Coronary artery (tissue), 2 donors: Measurements from ENCODE around the gene ODAM.
"Not testable (repeated sequence)": the region's sequence is repeated elsewhere in the genome, so short reads cannot be mapped to it uniquely, and the experiment has no call there.

Experiments used
- DNase-seq: peaks from one replicate; pipeline ENCODE4 v3.0.0-alpha.2; 2017; ENCODE audit warnings: low spot score
- H3K27ac ChIP-seq, 2 donors: fragments of 200-600 bp; sonication (generic); one replicate each; pipeline ENCODE4 v1.5.1; 2016 to 2019
- H3K4me3 ChIP-seq: fragments of 200-600 bp; sonication (generic); 2 replicates; pipeline ENCODE4 v1.5.1; 2016; ENCODE audit warnings: mild to moderate bottlenecking, moderate library complexity
- TF ChIP-seq, protein P1 (sequence below): fragments of 200-600 bp; sonication (generic); IDR thresholded peaks from one replicate; pipeline ENCODE4 v1.5.1; 2019; ENCODE audit warnings: antibody characterized with exemption

The ODAM gene

DNA sequence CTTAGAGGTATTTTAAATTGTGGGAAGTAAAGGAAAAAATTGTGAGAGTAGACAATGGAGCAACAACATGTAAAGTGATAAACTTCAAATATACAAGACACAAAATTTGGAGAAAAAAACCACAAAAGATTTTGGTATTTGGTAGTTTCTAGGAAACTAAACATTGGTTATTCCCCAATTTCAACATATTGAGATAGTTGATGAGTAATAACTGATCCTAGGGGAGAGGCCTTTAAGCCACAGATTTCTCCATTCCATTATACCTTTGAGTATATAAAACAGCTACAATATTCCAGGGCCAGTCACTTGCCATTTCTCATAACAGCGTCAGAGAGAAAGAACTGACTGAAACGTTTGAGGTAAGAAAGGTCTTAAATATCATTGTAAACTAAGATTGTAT lies 30.3 kb downstream of the ODAM start, which contains the start of gene FDCSP:
Gene FDCSP, plus strand, starts transcription at position 301 of the 400 bp plus-strand sequence. CDS start 5,071 bp downstream, outside the sequence.
- no peak within 1 kb of the TSS for H3K27ac ChIP-seq
- no peak for DNase-seq
- TF ChIP-seq, protein P1, sequence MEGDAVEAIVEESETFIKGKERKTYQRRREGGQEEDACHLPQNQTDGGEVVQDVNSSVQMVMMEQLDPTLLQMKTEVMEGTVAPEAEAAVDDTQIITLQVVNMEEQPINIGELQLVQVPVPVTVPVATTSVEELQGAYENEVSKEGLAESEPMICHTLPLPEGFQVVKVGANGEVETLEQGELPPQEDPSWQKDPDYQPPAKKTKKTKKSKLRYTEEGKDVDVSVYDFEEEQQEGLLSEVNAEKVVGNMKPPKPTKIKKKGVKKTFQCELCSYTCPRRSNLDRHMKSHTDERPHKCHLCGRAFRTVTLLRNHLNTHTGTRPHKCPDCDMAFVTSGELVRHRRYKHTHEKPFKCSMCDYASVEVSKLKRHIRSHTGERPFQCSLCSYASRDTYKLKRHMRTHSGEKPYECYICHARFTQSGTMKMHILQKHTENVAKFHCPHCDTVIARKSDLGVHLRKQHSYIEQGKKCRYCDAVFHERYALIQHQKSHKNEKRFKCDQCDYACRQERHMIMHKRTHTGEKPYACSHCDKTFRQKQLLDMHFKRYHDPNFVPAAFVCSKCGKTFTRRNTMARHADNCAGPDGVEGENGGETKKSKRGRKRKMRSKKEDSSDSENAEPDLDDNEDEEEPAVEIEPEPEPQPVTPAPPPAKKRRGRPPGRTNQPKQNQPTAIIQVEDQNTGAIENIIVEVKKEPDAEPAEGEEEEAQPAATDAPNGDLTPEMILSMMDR: no peak
- no peak within 1 kb of the TSS for H3K4me3 ChIP-seq

DNA sequence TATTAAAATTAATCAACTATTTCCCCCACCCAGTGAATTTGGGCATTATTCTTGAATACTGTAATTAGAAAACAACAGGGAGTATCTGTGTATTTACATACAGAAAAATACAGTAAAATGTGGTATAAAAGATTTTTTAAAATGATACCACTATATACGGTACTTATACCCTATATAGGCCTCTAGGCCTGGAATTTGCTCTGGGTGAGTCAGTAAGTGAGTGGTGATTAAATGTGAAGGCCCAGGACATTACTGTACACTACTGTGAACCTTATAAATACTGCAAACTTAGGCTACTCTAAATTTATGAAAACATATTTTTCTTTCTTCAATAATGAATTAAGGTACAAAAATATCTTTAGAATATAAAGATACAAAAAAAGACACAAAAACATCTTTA lies 40.6 kb downstream of the ODAM start:
- DNase-seq: no peak
- TF ChIP-seq, protein P1: no peak
- Histone ChIP-seq H3K4me3 (no peak overlapping the region), H3K27ac (no peak overlapping the region)

DNA sequence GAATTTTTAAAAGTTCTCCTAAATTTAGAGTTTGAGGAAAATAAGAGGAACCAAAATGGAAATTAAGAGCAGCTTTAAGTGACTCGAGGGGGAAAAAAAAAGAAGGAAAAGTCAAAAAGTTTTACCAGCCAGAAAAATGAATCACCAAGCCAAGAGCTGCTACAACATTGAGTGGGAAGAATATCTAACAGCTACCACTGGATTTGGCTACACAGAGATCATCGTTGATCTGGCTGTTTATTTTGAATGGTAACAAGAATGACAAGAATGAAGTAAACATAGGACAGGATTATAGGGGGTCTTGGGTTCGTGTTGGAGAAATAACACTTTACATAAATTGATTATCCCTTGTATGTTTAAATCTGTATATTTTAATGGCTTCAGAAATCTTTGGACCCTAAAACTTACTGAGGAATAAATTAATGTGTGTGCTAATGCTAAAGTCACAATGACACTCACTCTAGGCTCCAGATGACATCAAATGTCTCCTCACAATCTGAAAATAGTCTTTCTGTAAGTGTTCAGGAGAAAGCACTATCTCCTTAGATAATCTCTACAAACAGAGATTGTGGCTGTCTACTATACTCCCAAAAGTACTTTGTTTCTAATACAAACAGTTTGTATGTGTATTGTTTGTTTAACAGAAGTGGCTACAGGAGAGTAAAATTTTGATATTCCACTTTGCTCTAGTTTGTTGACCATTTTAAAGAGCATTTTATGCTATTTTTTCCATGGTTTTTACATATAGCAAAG lies 43.8 kb downstream of the ODAM start:
- no peak for DNase-seq
- no peak overlapping the region for H3K4me3 ChIP-seq
- TF ChIP-seq, protein P1: no peak
- no peak overlapping the region for H3K27ac ChIP-seq

DNA sequence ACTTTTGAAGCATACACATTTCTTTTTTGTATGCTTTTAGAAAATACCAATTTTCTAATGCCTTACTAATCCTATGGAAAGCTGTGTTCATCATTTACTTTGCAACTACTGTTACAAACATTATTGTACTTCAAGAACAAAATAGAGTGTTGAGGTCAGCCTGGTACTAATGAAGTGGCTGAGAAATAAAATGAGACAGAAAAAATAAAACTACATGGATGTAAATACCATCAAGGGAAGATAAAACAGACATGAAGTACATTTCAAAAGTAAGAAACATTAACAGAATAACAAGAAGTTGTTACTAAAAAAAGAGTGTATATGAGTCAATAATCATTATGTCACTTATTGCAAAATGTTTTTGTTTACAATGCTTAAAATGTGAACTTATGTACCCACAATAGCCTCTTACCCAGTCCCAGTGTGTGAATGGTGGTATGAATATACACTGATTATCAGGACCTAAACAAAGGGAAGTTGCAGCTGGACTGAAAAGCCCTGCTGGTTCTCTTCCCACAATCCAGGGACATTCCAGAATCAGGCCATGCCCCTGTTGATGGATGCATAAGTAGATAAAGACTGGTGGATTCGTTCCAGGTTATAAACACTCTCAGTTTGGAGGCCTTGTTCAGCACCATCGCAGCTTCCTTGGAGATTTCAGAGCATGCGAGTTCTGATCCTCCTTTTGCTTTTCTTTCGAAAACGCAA lies 44.5 kb downstream of the ODAM start:
- H3K27ac ChIP-seq: no peak overlapping the region
- H3K4me3 ChIP-seq: no peak overlapping the region
- no peak for DNase-seq
- TF ChIP-seq, protein P1: no peak

DNA sequence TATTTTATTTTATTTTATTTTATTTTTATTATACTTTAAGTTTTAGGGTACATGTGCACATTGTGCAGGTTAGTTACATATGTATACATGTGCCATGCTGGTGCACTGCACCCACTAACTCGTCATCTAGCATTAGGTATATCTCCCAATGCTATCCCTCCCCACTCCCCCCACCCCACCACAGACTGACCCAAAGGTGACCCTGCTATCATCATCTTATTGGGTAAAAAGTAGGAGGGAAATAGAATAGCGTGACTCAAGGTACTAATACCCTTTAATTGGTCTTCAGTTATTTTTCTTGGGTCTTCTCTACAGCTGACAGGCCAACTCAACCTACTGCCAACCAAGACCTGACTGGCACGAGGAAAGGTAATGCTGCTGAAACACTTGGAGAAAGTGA lies 46.8 kb downstream of the ODAM start, which contains the start of gene CSN3:
Gene CSN3, plus strand, starts transcription at position 301 of the 400 bp plus-strand sequence. CDS start 2,223 bp downstream, outside the sequence.
- H3K27ac ChIP-seq, H3K4me3 ChIP-seq, DNase-seq: not testable (repeated sequence)

DNA sequence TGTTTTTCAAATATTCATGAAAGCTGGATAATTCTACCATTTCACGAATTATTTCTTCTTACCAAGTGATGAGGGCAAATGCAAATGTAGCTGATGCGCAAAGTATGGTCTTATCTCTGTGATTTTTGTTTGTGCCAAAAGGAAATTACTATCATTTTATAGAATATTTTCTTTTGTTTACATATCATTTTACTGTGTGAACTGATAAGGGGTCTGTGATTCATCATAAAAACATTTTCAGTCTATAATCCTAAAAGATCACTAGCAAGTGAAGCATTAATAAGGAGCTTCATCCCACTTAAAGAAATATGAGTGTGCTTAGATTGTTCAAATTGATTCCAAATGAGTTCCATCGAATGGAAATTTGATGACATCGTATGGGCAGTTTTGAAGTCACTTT lies 47.6 kb downstream of the ODAM start:
- Histone ChIP-seq H3K4me3 (no peak overlapping the region), H3K27ac (no peak overlapping the region)
- DNase-seq: no peak
- TF ChIP-seq, protein P1: no peak

DNA sequence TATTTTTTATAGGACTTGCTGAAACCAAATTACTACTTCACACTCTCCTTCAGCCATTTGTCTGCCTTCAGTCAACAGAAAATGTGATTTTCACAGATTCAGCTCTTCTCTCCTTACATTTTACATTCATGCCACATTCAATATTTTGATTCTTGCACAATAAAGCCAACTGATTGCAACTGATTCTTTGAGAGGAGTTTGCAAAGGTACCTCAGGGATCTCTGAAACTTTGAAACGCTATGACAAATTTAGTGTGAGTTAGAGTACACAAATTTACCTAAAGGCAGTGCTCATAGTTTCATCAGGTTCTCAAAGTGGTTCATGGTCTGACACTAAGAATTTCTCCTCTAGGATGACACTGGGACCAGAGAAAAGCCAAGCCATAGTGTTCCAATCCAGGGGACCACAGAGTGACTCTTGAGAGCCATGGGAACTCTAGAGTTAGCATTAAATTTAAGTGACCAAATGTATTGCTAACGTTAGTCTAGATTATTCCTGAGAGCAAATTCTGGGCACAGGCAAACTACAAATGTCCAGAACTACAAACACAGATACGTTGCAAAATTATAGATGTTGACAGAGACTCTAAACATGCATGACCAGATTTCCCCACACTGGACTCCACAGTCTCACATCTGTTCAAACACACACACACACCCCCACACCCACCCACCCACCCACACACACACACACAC lies 55.9 kb downstream of the ODAM start:
- TF ChIP-seq, protein P1: no peak
- H3K4me3 ChIP-seq: no peak overlapping the region
- no peak overlapping the region for H3K27ac ChIP-seq
- no peak for DNase-seq
